Skeletal muscle tissue (tissue), 4 donors: ENCODE data around the gene ERC2. TPM values are rescaled to one million over a fixed set of nuclear protein-coding genes. Genes with fewer than 3 reads are reported as not detected.

Experiments used
- H3K27ac ChIP-seq: one replicate; pipeline ENCODE4 v1.7.0; 2013; ENCODE audit warnings: mild to moderate bottlenecking, low read depth, low read length, inconsistent platforms
- H3K27me3 ChIP-seq, 3 donors: one replicate each; pipeline ENCODE4 v1.7.0; 2013; ENCODE audit warnings: low read length in 3 of 3; ENCODE audit not compliant: control insufficient read depth in 3 of 3, insufficient read depth in 3 of 3
- H3K36me3 ChIP-seq, 3 donors: one replicate each; pipeline ENCODE4 v1.7.0; 2013; ENCODE audit warnings: low read length in 3 of 3; ENCODE audit not compliant: control insufficient read depth in 3 of 3, insufficient read depth in 3 of 3
- H3K4me1 ChIP-seq, 3 donors: one replicate each; pipeline ENCODE4 v1.7.0; 2013; ENCODE audit warnings: low read length in 3 of 3, mild to moderate bottlenecking in 3 of 3; ENCODE audit not compliant: control insufficient read depth in 3 of 3, insufficient read depth in 3 of 3
- H3K4me3 ChIP-seq, 3 donors: one replicate each; pipeline ENCODE4 v1.7.0; 2013; ENCODE audit warnings: low read length in 3 of 3
- H3K9ac ChIP-seq, 3 donors: one replicate each; pipeline ENCODE4 v1.7.0; 2013; ENCODE audit warnings: low read length in 3 of 3, mild to moderate bottlenecking in 3 of 3, moderate library complexity in 2 of 3, low read depth in 1 of 3
- H3K9me3 ChIP-seq, 3 donors: one replicate each; pipeline ENCODE4 v1.7.0; 2013; ENCODE audit warnings: low read length in 3 of 3; ENCODE audit not compliant: control insufficient read depth in 3 of 3
- total RNA-seq: library from RNA; depleted of rRNA; stranded (reverse); fragments of >200 nt; gene quantifications from one replicate; pipeline ENCODE4 v1.2.3, GENCODE V29; 2014
- donor health status: Osteomylitis.

ERC2 gene
- total RNA-seq, 1 donor from 2014 or later, result 1.0 TPM

GRCh38 chr3:55907616-55908015 lies 560.7 kb downstream of the ERC2 start:
- no peaks in the 10 kb centered on the region for H3K27me3 ChIP-seq
- no peaks in the 10 kb centered on the region for H3K36me3 ChIP-seq
- H3K9me3 ChIP-seq, result no peaks in the 10 kb centered on the region
- H3K9ac ChIP-seq, result no peak overlapping the region
- no peaks in the 10 kb centered on the region for H3K4me1 ChIP-seq
- H3K4me3 ChIP-seq, result no peak overlapping the region
- H3K27ac ChIP-seq, result no peak overlapping the region

- no peak overlapping the region for H3K9ac ChIP-seq
- no peaks in the 10 kb centered on the region for H3K27me3 ChIP-seq
- no peaks in the 10 kb centered on the region for H3K4me1 ChIP-seq
- H3K9me3 ChIP-seq, result no peaks in the 10 kb centered on the region
- no peaks in the 10 kb centered on the region for H3K36me3 ChIP-seq
- H3K27ac ChIP-seq, result no peak overlapping the region
- H3K4me3 ChIP-seq, result no peak overlapping the region
Measured at GRCh38 chr3:55906896-55907295, 561.4 kb downstream of the ERC2 start.

- Histone ChIP-seq H3K27ac (no peak overlapping the region), H3K4me1 (no peaks in the 10 kb centered on the region), H3K9ac (no peak overlapping the region), H3K9me3 (no peaks in the 10 kb centered on the region), H3K4me3 (no peak overlapping the region), H3K27me3 (peaks cover 0 to 2% (median 0%) of the 10 kb centered on the region in 3 donors), H3K36me3 (no peaks in the 10 kb centered on the region)
Measured at GRCh38 chr3:55904716-55905115, 563.6 kb downstream of the ERC2 start.

GRCh38 chr3:55903680-55904079 lies 564.6 kb downstream of the ERC2 start:
- Histone ChIP-seq H3K27me3 (peaks cover 0 to 2% (median 0%) of the 10 kb centered on the region in 3 donors), H3K4me1 (no peaks in the 10 kb centered on the region), H3K36me3 (no peaks in the 10 kb centered on the region), H3K9ac (no peak overlapping the region), H3K27ac (no peak overlapping the region), H3K4me3 (no peak overlapping the region), H3K9me3 (no peaks in the 10 kb centered on the region)

- Histone ChIP-seq H3K4me1 (no peaks in the 10 kb centered on the region), H3K9ac (no peak overlapping the region), H3K27ac (no peak overlapping the region)
Measured at GRCh38 chr3:55902221-55902900, 565.9 kb downstream of the ERC2 start.

GRCh38 chr3:55899887-55900286 lies 568.4 kb downstream of the ERC2 start:
- Histone ChIP-seq H3K4me1 (no peaks in the 10 kb centered on the region), H3K27ac (no peak overlapping the region)

More at GRCh38 chr3:55902221-55902900, 565.9 kb downstream of the ERC2 start:
- H3K9me3 ChIP-seq, result no peaks in the 10 kb centered on the region
- H3K4me3 ChIP-seq, result no peak overlapping the region
- peaks cover 0 to 2% (median 0%) of the 10 kb centered on the region in 3 donors for H3K27me3 ChIP-seq
- no peaks in the 10 kb centered on the region for H3K36me3 ChIP-seq

GRCh38 chr3:55897573-55898224 lies 570.6 kb downstream of the ERC2 start:
- H3K27ac ChIP-seq, result no peak overlapping the region
- H3K27me3 ChIP-seq, result peaks cover 0 to 5% (median 2%) of the 10 kb centered on the region in 3 donors
- no peaks in the 10 kb centered on the region for H3K4me1 ChIP-seq
- H3K4me3 ChIP-seq, result no peak overlapping the region
- no peaks in the 10 kb centered on the region for H3K9me3 ChIP-seq
- no peak overlapping the region for H3K9ac ChIP-seq
- no peaks in the 10 kb centered on the region for H3K36me3 ChIP-seq

More at GRCh38 chr3:55899887-55900286, 568.4 kb downstream of the ERC2 start:
- peaks cover 0 to 5% (median 2%) of the 10 kb centered on the region in 3 donors for H3K27me3 ChIP-seq
- H3K4me3 ChIP-seq, result no peak overlapping the region
- no peaks in the 10 kb centered on the region for H3K9me3 ChIP-seq
- no peaks in the 10 kb centered on the region for H3K36me3 ChIP-seq
- H3K9ac ChIP-seq, result no peak overlapping the region

- H3K36me3 ChIP-seq, result no peaks in the 10 kb centered on the region
- peaks cover 0 to 5% (median 2%) of the 10 kb centered on the region in 3 donors for H3K27me3 ChIP-seq
Measured at GRCh38 chr3:55895897-55896566, 572.2 kb downstream of the ERC2 start.

GRCh38 chr3:55894605-55895004 lies 573.7 kb downstream of the ERC2 start:
- Histone ChIP-seq H3K4me3 (no peak overlapping the region), H3K4me1 (no peaks in the 10 kb centered on the region), H3K9ac (no peak overlapping the region), H3K27me3 (peaks cover 0 to 5% (median 0%) of the 10 kb centered on the region in 3 donors), H3K27ac (no peak overlapping the region), H3K36me3 (no peaks in the 10 kb centered on the region), H3K9me3 (no peaks in the 10 kb centered on the region)

More at GRCh38 chr3:55895897-55896566, 572.2 kb downstream of the ERC2 start:
- Histone ChIP-seq H3K4me1 (no peaks in the 10 kb centered on the region), H3K4me3 (no peak overlapping the region), H3K9ac (no peak overlapping the region), H3K9me3 (no peaks in the 10 kb centered on the region), H3K27ac (no peak overlapping the region)
